ENCODE results near the gene ACTN1. TPM values are rescaled to one million over a fixed set of nuclear protein-coding genes. Genes with fewer than 3 reads are reported as not detected.
A peak's percentile ranks its signal among the peaks of the same experiment; 100 is the strongest.

The ACTN1 gene
- total RNA-seq, 3 donors from 2014 or later (not counting 1 experiment from before 2014, with no cell fraction given) = 14.9 to 39.5 (median 19.6) TPM

GRCh38 chr14:68860771-68861170, 118.3 kb downstream of the ACTN1 start:
- no peaks in the 10 kb centered on the region for H3K36me3 ChIP-seq (ENCODE audit: control insufficient read depth, insufficient read depth, low read length)
- no peaks in the 10 kb centered on the region for H3K4me1 ChIP-seq (ENCODE audit: control insufficient read depth, insufficient read depth, low read length)
- intact Hi-C loops (cut with micrococcal nuclease) = no loop called here
- no peak overlapping the region for H3K27ac ChIP-seq (ENCODE audit: low read length)
- H3K36me3 Mint-ChIP-seq = no peaks in the 10 kb centered on the region
- H3K4me3 Mint-ChIP-seq = no peak overlapping the region
- no peak overlapping the region for H3K4me3 ChIP-seq (ENCODE audit: low read length)
- H3K27ac Mint-ChIP-seq = no peak overlapping the region
- H3K27me3 ChIP-seq (ENCODE audit: control insufficient read depth, insufficient read depth, low read length) = no peaks in the 10 kb centered on the region
- H3K9me3 Mint-ChIP-seq = peaks cover 0 to 3% of the 10 kb centered on the region in 2 donors
- no peak for DNase-seq
- TF ChIP-seq, protein P1, sequence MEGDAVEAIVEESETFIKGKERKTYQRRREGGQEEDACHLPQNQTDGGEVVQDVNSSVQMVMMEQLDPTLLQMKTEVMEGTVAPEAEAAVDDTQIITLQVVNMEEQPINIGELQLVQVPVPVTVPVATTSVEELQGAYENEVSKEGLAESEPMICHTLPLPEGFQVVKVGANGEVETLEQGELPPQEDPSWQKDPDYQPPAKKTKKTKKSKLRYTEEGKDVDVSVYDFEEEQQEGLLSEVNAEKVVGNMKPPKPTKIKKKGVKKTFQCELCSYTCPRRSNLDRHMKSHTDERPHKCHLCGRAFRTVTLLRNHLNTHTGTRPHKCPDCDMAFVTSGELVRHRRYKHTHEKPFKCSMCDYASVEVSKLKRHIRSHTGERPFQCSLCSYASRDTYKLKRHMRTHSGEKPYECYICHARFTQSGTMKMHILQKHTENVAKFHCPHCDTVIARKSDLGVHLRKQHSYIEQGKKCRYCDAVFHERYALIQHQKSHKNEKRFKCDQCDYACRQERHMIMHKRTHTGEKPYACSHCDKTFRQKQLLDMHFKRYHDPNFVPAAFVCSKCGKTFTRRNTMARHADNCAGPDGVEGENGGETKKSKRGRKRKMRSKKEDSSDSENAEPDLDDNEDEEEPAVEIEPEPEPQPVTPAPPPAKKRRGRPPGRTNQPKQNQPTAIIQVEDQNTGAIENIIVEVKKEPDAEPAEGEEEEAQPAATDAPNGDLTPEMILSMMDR (IDR thresholded peaks at IDR 0.05) = no peak
- no peaks in the 10 kb centered on the region for H3K4me1 Mint-ChIP-seq
- H3K9me3 ChIP-seq (ENCODE audit: control insufficient read depth, insufficient read depth, low read length) = peaks cover 12% of the 10 kb centered on the region
- 88% methylated on average over 5 of the region's 5 CpGs for WGBS (ENCODE audit: insufficient coverage)
- no peaks in the 10 kb centered on the region for H3K27me3 Mint-ChIP-seq (ENCODE audit: low read depth in 2 of 2)
- no peak for ATAC-seq

DNA sequence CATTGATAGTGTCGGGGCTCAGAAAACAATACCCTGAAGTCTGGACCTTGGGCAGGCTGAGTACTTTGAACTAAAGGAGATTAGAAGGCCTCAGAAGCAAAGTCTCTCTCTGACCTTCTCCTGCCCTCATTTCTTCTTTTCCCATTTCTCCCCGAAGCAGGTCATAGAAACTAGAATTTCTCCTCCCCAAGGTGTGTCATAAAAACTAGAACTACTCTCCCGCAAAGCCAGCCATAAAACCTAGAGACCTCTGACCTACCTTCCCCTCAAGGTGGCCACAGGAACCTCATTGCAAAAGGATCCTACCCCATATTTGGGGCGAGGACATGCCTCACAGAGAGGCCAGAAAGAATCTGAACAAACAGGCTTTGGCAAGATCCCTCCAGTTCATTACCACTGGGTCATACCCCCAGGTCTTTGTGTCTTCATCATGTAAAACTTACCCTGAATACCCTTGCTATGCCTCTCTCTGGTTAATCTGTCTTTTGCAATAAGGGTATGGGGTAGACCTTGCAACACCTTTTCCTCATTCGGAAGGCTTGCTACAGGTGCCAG, 121.5 kb downstream of the ACTN1 start:
- H3K9me3 Mint-ChIP-seq = no peaks in the 10 kb centered on the region
- no peak for DNase-seq
- Histone ChIP-seq H3K9me3 (ENCODE audit: control insufficient read depth, insufficient read depth, low read length) (no peaks in the 10 kb centered on the region), H3K36me3 (ENCODE audit: control insufficient read depth, insufficient read depth, low read length) (no peaks in the 10 kb centered on the region), H3K27me3 (ENCODE audit: control insufficient read depth, insufficient read depth, low read length) (no peaks in the 10 kb centered on the region), H3K4me1 (ENCODE audit: control insufficient read depth, insufficient read depth, low read length) (peaks cover 19% of the 10 kb centered on the region), H3K4me3 (ENCODE audit: low read length) (no peak overlapping the region), H3K27ac (ENCODE audit: low read length) (no peak overlapping the region)
- intact Hi-C loops (cut with micrococcal nuclease) = no loop called here
- peaks cover 15 to 19% of the 10 kb centered on the region in 2 donors for H3K4me1 Mint-ChIP-seq
- H3K36me3 Mint-ChIP-seq = no peaks in the 10 kb centered on the region
- 87% methylated on average over 4 of the region's 5 CpGs for WGBS (ENCODE audit: insufficient coverage)
- H3K27ac Mint-ChIP-seq = no peak overlapping the region
- H3K4me3 Mint-ChIP-seq = no peak overlapping the region
- no peak for ATAC-seq
- H3K27me3 Mint-ChIP-seq (ENCODE audit: low read depth in 2 of 2) = no peaks in the 10 kb centered on the region
- TF ChIP-seq, protein P1 (IDR thresholded peaks at IDR 0.05) = no peak

GRCh38 chr14:68856572-68856971, 122.5 kb downstream of the ACTN1 start:
- H3K36me3 ChIP-seq (ENCODE audit: control insufficient read depth, insufficient read depth, low read length) = no peaks in the 10 kb centered on the region
- H3K27me3 ChIP-seq (ENCODE audit: control insufficient read depth, insufficient read depth, low read length) = no peaks in the 10 kb centered on the region
- Mint-ChIP-seq H3K4me1 (peaks cover 15 to 19% of the 10 kb centered on the region in 2 donors), H3K9me3 (no peaks in the 10 kb centered on the region), H3K27me3 (ENCODE audit: low read depth in 2 of 2) (no peaks in the 10 kb centered on the region), H3K4me3 (no peak overlapping the region), H3K36me3 (no peaks in the 10 kb centered on the region), H3K27ac (peak overlapping the region in 1 of 2 donors; percentile 19)
- peaks cover 3% of the 10 kb centered on the region for H3K9me3 ChIP-seq (ENCODE audit: control insufficient read depth, insufficient read depth, low read length)
- 95% methylated on average over 4 of the region's 6 CpGs for WGBS (ENCODE audit: insufficient coverage)
- TF ChIP-seq, protein P1 (IDR thresholded peaks at IDR 0.05) = no peak
- intact Hi-C loops (cut with micrococcal nuclease) = no loop called here
- DNase-seq = no peak
- no peak overlapping the region for H3K27ac ChIP-seq (ENCODE audit: low read length)
- H3K4me3 ChIP-seq (ENCODE audit: low read length) = no peak overlapping the region
- H3K4me1 ChIP-seq (ENCODE audit: control insufficient read depth, insufficient read depth, low read length) = peaks cover 19% of the 10 kb centered on the region
- ATAC-seq = no peak

DNA sequence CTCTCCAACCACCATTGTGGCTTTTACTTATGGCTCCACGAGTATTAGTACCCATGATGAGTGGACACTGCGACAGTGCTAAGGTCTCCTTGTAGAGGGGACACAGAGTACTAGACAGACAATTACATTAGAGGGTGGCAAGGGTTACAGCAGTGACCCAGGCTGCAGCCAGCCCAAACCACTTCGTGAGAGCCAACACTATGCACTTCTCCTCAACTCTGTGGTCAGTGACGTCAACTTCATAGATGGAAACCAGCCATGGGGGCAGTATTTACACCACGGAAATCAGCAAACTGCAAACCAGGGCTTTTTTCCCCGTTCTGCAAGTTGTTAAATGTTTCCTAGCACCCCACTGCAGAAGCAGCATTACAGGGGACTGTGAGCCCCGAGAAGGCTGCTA, 124.7 kb downstream of the ACTN1 start:
- Histone ChIP-seq H3K27me3 (ENCODE audit: control insufficient read depth, insufficient read depth, low read length) (no peaks in the 10 kb centered on the region), H3K27ac (ENCODE audit: low read length) (peak overlapping the region; percentile 27), H3K4me1 (ENCODE audit: control insufficient read depth, insufficient read depth, low read length) (peaks cover 19% of the 10 kb centered on the region), H3K4me3 (ENCODE audit: low read length) (no peak overlapping the region), H3K9me3 (ENCODE audit: control insufficient read depth, insufficient read depth, low read length) (peaks cover 3% of the 10 kb centered on the region), H3K36me3 (ENCODE audit: control insufficient read depth, insufficient read depth, low read length) (no peaks in the 10 kb centered on the region)
- Mint-ChIP-seq H3K36me3 (no peaks in the 10 kb centered on the region), H3K9me3 (no peaks in the 10 kb centered on the region), H3K27me3 (ENCODE audit: low read depth in 2 of 2) (no peaks in the 10 kb centered on the region), H3K27ac (peak overlapping the region; percentile 75 to 77), H3K4me3 (peak overlapping the region; percentile 75), H3K4me1 (peaks cover 15 to 19% of the 10 kb centered on the region in 2 donors)
- ATAC-seq (peak; percentile 79 to 91 (median 88)), DNase-seq (peak in 1 of 2 donors; percentile 17)
- WGBS (ENCODE audit: insufficient coverage) = 43% methylated on average over 7 of the region's 7 CpGs
- TF ChIP-seq, protein P1 (IDR thresholded peaks at IDR 0.05) = no peak
- intact Hi-C loops (cut with micrococcal nuclease) = no loop called here
